Anterior cingulate cortex (tissue), 58 donors: ENCODE results near the gene ATP2C2.
"Not testable (repeated sequence)": the region's sequence is repeated elsewhere in the genome, so short reads cannot be mapped to it uniquely, and the experiment has no call there.

Experiments used
- DNase-seq, 58 donors: peaks; one replicate each; lab custom pipeline; 2025; lab: John Stamatoyannopoulos, UW

The ATP2C2 gene

DNA sequence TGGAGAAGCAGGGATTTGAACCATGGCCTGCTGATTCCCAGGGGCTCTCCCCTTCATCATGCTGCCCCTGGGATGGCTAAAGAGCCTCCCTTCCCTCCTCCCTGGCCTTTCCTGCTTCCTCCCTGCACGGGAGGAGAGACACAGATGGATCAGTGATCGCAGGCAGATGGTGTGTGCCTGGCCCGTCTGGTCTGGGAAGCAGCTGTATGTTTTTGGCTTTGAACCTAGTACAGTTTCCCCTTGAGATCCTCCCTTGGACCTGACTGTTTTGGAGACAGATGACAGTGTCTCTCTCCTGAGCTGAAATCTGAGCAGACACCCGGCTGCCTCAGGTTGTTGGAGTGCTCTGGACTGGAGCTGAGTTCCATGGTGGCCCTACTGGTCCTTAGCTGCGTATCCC, 29.0 kb upstream of the ATP2C2 start:
- DNase-seq, result peak in 1 of 58 donors; percentile 8

DNA sequence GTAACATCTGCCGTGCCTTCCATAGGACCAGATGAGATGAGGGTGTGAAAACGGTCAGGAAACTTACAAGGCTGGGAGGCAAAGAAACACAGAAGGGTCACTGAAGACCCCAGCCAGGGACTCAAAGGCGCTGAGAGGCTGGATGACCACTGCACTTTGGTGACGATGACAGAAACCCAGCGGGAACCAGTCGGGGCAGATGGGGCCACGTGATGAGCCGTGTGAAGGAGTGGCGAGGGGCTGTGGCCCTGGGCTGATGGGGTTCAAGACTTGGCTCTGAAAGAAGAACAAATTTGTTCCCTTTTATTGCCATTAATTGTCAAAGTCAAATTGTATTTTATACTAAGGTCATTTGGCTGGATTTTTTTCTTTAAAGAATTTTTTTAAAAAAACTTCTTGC, 28.6 kb upstream of the ATP2C2 start:
- DNase-seq, result no peak

DNA sequence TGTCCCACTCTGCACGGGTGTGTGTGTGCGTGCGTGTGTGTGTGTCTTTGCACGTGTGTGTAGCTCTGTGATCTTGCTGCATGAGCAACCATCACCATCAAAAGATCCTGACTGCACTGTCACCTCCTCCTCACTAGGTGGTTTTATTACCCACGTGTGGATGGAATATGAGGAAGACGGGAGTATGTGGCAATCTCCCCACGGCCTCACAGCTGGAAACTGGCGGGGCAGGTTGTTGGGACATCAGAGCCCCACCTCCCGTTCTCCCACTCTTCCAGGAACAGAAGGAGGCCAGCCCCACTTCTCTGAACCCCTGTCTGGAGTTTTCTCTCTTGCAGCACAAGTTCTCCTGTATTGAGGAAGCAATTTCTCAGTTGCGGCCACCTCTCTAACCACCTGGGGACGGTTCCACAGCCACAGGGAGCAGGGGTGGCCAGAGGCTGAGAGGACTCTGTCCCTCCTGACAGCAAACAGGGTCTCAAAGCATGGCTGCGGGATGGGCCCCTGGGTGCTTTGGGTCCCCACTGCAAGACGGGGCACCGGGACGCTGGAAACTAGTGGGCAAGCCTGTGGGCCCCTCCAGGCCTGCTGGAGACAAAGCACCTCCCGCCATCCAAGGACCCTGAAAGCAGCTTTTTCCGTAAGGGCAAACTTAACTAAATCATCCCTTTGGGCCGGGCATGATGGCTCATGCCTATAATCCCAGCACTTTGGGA, 27.9 kb upstream of the ATP2C2 start:
- no peak for DNase-seq

DNA sequence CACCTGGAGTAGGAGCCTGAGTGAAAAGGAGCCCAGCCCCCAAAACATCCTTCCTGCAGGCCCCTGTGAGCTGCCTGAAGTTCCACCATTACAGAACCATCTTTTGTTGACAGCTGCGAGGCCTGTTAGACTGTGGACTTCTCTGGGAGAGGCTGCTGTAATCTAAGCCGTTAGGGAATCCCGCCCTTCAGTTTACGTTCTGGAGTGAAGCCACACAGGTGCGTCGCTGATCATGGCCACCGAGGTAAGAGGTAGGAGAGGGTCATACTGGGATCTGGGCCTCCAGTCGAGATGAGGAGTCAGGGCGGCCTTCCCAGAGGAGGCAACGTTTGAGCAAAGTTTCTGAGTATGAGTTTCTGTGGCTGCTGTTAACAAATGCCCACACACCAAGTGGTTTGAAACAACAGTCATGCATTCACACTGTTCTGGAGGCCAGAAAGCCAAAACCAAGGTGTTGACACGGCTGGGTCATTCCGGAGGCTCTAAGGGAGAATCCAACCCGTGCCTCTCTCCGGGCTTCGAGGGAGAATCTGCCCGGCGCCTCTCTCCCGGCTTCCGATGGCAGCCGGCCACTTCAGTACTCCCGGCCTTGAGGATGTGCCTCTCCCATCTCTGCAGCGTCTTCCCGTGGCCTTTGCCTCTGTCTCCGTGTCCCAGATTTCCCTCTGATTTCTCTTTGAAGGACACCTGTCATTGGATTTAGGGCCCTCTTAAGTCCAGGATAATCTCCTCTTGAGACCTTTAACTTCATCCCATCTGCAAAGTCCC, 26.6 kb upstream of the ATP2C2 start:
- no peak for DNase-seq

DNA sequence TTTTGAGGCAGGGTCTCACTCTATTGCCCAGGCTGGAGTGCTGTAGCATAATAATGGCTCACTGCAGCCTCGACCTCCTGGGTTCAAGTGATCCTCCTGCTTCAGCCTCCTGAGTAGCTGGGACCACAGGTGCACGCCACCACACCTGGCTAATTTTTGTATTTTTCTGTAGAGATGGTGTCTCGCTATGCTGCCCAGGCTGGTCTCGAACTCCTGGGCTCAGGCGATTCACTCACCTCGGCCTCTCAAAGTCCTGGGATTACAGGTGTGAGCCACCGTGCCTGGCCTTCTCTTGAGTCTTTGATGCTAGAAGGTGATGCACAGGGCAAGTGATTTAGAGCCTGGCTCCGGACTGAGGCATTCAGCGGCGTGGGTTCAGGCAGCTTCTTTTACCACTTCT, 24.5 kb upstream of the ATP2C2 start:
- not testable (repeated sequence) for DNase-seq

DNA sequence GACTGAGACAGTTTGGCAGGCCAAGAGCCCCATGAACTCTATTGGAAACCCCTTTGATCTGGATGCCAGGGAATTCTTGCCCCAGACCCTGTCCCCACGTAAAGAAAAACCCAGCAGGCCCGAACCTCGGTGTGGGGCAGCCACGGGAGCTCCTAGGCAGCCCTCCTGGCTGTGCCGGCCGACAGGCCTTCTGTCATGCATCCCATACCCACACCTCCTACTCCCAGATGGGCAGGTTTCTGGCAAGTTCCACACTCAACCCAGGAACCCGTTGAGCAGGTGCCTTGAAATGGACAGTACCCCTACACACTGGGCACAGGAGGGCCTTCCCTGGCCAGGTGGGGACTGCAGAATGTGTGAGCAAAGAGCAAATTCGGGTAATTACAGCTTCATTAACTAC, 23.6 kb upstream of the ATP2C2 start:
- no peak for DNase-seq

DNA sequence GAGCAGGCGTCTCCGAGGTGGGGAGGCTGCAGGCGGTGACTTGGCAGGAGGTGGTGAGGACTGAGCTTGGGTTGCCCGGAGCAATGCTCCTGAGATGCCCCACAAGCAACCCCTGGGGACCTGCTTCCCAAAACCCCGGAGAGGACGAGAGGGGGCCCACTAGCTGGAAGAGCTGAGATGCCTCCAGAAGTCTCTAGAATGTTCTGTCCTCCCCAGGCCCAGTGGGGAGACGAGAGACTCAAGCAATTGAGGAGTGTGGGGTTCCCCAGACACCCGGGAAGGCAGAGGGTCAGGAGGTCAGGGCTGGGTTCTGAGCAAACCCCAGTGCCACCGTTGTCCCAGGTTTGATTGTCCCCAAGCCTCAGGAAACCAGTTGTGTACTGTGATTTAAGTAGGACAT, 21.2 kb upstream of the ATP2C2 start:
- no peak for DNase-seq

DNA sequence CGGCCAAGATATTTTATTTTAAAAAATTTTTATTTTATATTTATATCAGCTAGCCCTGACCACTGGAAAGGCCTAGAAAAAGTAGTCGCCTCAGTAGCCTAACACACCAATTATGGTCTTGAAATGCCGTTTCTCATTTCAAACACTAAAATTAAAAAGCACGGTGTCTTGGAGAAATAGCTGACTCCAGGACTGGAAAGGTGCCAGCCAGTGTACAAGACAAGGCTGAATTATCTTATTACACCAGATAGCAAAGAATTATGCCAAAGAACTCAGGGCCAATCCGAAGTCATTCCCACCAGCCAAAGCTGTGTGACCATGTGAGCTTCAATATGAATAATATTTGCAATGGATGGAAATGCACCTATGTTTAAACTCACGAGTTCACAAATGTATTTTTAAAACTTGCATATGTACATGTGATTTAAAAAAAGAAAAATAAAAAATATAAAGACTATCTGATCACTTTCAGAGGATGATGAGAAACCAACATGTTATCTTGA, 19.9 kb upstream of the ATP2C2 start:
- no peak for DNase-seq

DNA sequence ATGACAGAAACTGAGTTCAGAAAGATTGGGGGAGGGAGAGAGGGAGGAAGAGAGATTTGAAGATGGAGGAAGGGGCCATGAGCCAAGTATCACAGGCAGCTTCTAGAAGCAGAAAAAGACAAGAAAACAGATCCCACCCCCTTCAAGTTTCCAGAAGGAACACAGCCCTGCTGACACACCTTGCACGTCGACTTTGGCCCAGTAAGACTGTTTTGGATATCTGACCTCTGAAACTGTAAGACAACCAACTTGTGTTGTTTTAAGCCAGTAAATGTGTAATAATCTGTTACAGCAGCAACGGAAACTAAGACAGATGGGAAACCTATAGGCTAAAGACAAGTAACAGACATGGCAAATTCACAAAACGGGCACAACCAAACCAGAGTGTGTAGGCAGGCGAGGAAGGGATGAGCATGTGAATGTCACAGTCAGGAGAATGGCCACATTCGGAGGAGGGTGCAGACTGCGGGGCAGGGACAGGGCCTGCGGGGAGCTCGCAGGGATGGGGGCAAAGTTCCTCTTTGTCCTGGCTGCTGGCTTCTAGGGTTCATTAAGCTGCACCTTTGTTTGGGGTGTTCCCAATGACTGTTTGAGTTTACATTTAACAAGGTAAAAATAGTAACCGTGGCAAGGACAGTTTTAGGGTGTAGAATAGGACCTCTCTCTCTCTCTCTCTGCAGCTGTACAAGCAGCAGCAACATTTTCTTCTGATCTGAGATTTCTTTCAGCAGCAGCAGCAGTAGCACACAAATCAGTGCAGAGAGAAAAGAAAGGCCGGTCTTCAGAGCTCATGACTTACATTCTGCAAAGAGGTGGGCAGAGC, 18.3 kb upstream of the ATP2C2 start:
- DNase-seq, result no peak

DNA sequence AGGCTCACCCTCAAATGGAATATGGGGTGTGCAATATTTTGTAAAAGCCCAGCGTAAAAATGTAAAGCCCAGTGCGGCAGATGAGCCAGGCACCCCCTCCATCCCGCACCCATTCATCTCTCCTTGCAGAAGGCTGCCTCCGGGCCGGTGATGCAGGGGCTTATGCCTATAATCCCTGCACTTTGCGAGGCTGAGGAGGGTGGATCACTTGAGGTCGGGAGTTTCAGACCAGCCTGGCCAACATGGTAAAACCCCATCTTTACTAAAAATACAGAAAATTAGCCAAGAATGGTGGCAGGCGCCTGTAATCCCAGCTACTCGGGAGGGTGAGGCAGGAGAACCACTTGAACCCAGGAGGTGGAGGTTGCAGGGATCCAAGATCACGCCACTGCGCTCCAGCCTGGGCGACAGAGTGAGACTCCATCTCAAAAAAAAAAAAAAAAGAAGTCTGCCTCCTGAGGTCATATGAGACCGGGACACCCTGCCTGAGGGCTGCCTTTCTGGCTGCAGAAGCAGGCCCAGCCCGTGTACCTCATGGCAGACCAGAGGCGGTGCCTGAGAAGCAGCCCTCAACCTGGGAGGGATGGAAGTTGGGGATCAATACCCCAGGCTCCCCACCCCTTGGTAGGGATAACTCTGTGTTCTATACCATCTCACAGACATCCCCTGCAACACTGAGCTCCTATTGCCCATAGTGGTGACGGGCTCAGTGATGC, 17.5 kb upstream of the ATP2C2 start:
- no peak for DNase-seq

DNA sequence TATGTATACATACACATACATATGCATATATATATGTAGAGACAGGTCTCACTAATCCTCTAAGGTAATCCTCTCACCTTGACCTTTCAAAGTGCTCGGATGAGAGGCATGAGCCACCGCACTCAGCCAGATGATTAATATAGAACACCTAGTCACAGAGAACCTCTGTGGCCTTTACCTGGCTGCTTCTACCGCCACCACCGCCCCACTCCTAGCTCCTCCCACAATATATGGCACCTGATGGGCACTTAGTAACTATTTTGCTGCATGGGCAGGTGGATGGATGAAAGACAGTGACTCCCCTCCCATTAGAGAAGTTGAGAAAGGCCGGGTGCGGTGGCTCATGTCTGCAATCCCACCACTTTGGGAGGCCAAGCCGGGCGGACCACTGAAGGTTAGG, 16.7 kb upstream of the ATP2C2 start:
- no peak for DNase-seq

DNA sequence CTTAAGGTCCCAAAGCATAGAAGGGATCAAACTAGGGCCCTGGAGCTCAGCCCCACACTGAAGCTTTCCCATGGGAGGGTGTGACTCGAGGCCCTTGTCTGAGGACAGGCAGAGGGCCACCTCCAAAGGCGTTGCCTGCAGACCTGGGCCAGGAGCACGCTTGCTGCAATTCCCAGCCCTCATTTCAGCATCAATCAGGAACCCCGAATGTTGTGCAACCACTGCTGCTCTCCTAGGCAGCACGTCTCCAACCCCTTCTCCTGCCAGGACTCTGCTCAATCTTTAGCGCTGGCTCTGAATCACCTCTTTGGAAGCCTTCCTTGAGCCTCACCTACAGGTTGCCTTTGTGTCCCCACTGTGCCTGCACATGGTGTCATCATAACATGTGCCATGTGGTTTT, 14.0 kb upstream of the ATP2C2 start:
- no peak for DNase-seq

DNA sequence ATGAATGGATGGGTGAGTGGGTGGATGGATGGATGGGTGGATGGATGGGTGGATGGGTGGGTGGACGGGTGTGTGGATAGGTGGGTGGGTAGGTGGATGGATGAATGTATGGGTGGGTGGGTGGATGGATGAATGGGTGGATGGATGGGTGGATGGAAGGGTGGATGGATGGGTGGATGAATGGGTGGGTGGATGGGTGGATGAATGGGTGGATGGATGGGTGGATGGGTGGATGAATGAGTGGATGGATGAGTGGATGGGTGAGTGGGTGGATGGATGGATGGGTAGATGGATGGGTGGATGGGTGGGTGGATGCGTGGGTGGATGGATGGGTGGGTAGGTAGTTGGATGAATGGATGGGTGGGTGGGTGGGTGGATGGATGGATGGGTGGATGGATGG, 13.2 kb upstream of the ATP2C2 start:
- no peak for DNase-seq

DNA sequence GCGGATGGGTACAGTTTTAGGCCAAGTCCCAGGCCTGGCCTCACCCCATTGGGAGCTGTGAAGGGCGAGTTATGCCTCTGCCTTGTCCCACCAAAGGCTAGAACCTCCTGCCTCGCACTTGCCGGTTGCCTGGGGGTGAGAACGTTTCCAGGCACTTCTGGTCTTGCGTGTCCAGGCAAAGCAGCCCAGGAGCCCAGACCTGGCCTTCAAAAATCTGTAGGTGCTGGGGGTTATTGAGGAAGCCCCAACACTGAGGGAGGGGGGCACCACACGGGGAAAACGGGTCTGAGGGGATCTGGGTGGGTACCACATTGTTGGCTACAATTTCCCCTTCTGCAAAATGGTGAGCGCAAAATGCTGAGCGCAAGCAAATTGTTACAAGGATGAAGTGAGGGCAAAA, 12.2 kb upstream of the ATP2C2 start:
- peak in 5 of 58 donors; percentile 36 to 66 (median 57) for DNase-seq

DNA sequence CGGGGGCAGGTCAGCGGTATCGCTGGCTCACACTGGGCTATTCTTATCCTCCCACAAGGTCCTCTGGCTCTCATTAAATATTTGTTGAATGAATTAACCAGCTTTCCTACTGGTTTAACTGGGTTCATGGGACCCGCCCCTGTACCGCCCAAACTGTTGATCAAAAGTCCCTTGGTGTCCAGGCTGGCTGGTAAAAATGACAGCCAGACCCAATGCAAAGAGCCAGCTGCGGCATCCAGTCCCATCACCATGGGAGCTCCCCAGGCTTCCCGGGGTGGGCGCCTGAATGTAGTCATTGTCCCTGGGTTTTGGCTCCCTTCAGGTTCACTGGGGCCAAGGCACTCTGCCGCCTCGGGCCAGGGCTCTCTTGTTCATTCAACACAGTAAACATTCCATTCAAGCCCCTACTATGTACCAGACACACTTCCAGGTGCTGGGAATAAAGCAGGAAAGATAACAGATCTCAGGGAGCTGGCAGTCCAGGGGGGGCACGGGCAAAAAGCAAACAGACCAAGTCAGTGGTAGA, 11.7 kb upstream of the ATP2C2 start:
- peak in 57 of 58 donors; percentile 25 to 94 (median 79) for DNase-seq

DNA sequence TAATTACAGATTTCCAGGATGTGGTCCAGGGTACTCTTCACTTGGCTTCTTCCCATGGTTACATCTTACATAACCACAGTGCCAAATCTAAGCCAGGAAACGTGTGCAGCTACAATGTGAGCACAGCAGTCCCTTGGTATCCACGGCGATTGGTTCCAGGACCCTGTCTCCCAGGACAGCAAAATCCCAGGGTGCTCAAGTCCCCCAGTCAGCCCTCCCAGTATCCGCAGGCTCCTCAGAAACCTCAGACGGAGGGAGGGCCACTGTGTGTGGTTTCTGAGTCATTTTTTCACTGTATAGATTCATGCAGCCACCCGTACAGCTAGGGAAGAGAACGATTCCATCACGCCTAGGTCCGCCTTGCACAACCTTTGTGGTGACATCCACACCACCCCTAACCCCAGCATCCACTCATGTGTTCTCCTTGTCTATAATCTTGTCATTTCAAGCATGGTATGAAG, 11.1 kb upstream of the ATP2C2 start:
- peak in 15 of 58 donors; percentile 18 to 66 (median 40) for DNase-seq

DNA sequence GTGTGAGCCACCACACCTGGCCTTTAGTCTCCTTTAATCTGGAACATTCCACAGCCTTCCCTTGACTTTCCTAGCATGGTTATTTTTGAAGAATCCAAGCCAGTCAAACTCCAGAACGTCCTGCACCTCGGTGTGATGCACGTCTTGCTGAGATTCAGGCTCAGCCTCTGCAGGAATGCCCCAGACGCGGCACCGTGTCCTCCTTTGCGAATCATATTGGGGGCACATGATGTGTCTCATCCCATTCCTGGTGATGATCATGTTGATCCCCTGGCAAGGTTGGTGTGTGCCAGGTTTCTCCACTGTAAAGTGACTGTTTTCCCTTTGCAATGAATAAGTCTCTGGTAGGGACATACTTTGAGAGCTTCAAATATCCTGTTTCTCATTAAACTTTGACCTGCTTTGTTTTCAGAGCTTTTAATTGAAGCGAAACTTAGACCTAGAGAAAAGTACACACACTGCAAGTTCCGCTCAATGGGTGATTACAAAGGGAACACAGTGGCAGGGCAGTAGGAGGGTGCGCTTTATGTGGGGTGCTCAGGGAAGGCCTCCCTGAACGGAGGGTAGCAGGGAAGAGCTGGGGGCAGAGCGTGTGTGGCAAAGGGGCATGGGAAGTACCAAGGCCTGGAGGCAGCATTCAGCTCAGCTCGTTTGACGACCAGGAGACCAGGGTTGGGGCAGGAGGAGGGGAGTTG, 9.6 kb upstream of the ATP2C2 start:
- no peak for DNase-seq

DNA sequence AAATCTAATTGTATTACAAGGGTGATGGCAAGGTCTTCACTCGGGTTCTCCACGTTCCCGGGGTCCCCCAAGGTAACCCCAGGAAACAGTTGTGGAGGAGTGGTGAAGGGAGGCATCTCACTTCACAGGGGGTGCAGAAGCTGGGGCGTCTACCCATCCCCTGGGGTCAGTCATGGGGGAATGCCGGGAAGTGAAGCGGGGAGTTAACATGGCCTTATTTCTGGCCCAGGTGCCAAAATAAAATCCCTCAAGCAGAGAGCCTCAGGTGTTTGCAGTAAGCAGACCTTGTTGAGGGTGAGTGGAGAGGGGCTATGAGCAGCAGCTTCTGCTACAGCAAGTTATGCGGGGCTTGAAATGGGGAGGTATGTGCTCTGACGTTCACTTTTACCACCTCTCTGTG, 9.0 kb upstream of the ATP2C2 start:
- DNase-seq, result no peak

DNA sequence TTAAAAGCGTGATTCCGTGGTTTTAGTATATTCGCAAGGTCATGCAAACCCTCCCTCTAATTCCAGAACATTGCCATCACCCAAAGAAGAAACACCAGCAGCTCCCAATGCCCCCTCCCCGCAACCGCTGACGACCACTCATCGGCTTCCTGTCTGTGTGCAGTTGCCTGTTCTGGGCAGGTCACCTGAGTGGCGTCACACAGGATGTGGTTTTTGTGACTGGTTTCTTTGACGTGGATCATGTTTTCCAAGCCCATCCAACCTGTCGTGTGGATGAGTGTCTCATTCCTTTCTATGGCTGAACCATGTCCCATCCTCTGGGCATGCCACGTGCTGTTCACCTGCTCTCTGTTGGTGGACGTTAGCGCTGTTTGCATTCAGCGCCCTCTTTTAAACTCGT, 8.2 kb upstream of the ATP2C2 start:
- DNase-seq, result no peak
